ENCODE results near the gene DERL2. TPM values are rescaled to one million over a fixed set of nuclear protein-coding genes. Genes with fewer than 3 reads are reported as not detected.
"Not testable (repeated sequence)": the region's sequence is repeated elsewhere in the genome, so short reads cannot be mapped to it uniquely, and the experiment has no call there.

DERL2 gene
- total RNA-seq, 1 experiment from 2014 or later = 52.7 TPM

DNA sequence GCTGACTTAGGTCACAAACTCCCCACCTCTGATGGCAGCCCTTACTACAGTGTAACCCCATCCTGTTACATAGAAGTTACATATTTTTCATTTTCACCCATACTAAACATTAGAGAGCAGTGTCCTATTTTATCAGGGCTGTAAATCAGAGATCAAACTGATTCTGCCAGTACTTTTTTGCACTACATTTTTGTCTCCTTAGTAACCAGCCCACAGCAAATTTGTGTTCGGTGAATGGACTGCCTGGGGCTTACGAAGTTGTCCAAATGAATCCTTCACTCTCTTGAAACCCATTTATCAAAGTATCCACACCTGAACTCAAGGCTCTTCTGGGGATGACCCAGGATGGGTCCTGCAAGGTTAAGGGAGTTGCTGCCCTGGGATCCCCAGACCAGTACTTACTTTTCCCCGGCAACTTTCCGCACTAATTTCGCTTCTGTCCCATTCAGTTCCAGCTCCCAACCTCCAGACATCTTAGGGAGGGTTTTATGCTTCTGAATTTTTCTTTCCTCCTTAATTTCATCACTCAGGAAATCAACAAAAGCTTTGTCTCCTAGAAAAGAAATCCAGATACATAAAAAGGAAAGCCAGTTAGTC lies 48.2 kb downstream of the DERL2 start:
- peak; percentile 61 for DNase-seq (ENCODE audit: low read depth)

DNA sequence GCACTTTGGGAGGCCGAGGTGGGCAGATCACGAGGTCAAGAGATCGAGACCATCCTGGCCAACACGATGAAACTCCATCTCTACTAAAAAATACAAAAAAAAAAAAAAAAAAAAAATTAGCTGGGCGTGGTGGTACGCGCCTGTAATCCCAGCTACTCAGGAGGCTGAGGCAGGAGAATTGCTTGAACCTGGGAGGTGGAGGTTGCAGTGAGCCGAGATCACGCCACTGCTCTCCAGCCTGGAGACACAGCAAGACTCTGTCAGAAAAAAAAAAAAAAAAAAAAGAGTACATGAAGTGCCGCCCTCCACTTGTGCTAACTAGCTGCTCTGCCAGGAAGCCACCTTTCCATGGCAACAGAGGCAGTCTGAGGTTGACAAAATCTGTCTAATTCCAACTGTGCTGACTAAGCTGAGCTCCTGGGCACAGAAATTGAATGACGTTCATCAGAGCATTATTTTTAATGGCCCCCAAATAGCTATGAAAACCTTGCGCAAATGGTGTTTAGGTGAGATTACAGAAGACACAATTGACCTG lies 50.1 kb downstream of the DERL2 start:
- not testable (repeated sequence) for DNase-seq (ENCODE audit: low read depth)

DNA sequence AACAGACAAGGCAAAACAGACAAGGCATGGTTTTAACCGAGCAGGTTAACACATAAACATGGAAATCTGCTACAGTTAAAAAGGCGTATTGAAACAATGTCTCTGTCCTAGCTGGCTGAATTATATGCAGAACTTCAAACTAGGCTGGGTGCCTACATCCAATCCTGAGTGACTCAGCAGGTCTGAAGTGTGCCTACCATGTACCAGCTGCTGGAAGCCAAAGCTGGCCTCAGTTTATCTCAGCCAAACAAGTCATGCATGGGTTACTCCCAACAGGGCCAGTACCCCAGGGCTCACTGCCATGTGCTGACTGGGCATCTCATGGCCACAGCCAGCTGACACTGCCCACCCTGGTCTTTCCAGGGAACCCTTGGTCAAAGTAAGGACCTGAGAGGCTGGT lies 51.0 kb downstream of the DERL2 start:
- DNase-seq (ENCODE audit: low read depth) = no peak

DNA sequence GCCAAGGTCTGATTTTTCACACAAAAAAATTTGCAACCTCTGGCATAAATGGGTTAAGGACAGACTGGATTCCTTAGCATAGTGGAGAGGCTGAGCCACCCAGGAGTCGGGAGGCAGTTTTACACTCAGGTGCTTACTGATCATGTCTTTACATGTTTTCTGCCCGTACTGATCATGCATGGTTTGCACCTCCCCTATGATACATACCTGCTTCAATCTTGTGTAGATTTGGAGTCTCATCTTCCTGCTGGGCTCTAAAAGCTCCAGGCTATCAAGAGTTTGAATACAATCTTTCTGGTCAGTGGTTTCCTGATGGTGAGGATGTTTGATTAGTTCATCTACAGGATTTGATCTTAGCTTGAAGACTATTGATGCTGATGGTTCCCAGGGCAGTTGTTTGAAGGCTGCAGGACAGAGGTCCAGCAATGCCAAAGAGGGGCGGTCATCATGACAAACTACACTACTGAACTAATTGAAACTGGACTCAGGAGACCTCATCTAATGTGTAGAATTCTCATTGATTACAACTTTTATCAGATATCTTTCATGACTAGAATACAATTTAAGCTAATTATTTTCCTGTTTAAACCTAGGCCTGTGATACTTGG lies 53.9 kb downstream of the DERL2 start:
- no peak for DNase-seq (ENCODE audit: low read depth)

DNA sequence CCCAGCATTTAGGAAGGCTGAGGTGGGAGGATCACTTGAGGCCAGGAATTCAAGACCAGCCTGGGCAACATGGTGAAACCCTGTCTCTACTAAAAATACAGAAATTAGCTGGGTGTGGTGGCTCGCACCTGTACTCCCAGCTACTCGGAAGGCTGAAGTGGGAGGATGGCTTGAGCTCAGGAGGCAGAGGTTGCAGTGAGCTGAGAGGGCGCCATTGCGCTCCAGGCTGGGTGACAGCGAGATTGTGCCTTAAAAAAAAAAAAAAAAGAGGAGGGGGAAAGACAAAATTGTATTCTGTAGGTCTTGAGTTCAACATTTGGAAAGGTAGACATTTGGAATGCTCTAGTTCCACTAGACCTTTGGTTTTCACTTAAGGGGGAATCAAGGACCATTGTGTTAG lies 54.7 kb downstream of the DERL2 start:
- not testable (repeated sequence) for DNase-seq (ENCODE audit: low read depth)

DNA sequence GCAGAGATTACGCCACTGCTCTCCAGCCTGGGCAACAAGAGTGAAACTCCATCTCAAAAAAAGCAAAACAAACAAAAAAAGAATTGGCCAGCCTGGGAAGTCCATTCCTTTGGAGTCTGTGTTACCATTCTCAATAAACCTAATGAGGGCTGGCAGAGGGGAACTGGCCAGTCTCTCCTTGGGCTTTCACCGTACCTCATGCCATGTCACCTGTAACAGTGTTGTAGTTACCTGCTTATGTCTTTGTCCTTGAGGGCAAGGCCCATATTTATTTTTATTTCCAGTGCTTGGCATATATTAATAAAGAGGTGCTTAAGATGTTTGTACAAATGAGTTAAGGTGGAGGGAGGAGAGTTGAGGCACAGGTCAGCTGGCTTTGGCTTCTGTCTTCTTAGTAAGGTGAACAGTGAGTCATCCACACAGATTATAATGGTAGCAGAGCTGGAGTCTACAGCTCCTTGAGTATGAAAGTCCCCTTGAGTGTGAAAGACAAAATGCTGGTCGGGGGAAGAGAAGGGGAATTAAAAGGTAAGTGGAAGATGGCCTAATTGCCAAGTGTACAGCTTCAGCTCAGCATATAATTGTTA lies 55.5 kb downstream of the DERL2 start:
- DNase-seq (ENCODE audit: low read depth) = no peak

DNA sequence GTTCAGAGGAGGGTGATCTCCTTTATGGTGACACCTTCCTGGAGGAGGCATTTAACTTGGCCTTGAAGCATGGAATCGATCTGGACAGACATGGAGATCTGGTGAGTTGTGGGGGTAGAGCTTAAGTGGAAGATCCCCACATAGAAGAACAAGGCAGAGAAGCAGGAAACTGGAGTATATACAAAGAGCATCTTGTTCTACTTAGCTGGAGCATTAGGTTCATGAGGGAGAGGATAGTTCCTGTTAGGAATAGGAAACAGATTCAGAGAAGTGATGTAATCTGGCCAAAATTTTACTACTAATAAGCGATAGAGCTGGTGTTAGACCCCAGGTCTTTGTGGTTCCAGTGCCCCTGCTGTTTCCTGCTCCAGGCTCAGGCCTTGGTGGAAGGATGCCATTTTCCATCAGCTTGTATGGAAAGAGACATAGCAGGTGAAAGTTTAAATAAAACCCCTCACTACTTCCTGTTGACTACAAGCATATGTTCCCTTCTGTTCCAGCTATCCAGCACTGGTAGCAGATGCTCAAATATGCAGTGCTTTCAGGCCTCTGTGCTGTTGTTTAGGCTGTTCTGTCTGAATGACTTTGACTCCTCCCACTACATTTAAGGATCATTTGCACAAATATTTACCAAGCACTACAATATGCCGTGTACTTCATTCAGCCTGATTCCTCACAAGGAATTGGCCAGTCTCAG lies 56.6 kb downstream of the DERL2 start:
- DNase-seq (ENCODE audit: low read depth) = no peak

DNA sequence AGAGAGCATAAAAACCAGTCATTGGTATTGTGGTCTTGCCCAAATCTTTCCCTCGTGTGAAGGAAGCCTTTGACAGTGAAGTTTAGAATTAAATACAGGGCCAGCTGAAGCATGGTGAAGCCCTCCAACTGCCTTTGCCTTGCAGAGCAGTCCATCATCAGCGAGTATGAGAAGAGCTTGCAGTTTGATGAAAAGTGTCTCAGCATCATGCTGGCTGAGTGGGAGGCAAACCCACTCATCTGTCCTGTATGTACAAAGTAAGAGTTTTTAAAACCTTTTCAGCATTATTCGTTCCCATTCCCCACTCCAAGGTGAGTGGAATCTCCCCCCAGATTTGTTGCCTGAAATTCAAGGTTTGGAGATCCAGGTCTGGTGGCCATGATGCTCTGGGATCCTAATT lies 60.2 kb downstream of the DERL2 start:
- DNase-seq (ENCODE audit: low read depth) = no peak

DNA sequence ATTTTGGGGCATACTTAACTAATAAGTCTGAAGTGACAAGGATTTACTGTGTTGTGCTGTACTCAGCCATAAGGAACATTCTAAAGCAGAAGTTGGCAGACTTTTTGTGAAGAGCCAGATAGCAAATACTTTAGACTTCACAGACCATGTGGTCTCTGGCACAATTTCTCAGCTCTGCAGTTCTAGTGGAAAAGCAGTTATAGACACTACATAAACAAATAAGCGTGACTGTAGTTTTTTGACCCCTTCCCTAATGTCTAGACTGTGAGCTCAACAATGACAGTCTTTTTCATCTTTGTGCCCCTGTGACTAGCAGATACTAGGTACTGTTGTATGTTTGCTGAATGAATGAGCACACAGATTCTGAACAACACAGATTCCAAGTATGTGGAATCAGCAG lies 61.1 kb downstream of the DERL2 start:
- no peak for DNase-seq (ENCODE audit: low read depth)

DNA sequence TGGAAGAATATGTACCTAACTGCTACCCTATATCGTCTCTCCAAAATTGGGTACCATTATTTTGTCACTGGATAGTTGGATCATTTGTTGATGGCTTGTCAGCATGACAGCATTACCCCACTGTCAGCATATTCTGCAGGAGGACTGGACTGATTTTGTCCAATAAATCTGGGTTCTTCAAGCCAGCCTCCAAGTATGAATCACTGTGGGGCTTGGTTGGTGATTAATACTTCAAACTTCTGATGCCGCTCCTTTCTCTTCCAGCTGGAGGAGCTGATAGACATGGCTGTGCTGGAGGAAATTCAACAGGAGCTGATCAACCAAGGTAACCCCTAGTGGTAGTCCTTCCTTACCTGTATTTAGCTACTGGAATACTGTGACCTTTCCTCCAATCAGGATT lies 63.5 kb downstream of the DERL2 start:
- DNase-seq (ENCODE audit: low read depth) = peak; percentile 68

Other genes with a start within 250 kb of the DERL2 start
- 17.9 and 18.3 TPM in 2 replicates for gene RABEP1, start 203.9 kb downstream of the DERL2 start, total RNA-seq (2014; rRNA removed; shearing (Covaris generic))
- 107 and 131 TPM in 2 replicates for gene NUP88, start 66.5 kb downstream of the DERL2 start, total RNA-seq (2014; rRNA removed; shearing (Covaris generic))
- gene RPAIN, start 66.0 kb downstream of the DERL2 start, total RNA-seq (2014; rRNA removed; shearing (Covaris generic)) = 29.4 and 38.3 TPM in 2 replicates
- 229 and 247 TPM in 2 replicates for gene C1QBP, start 47.0 kb downstream of the DERL2 start, total RNA-seq (2014; rRNA removed; shearing (Covaris generic))
- gene DHX33, start 17.2 kb downstream of the DERL2 start, total RNA-seq (2014; rRNA removed; shearing (Covaris generic)) = 4.6 and 5.3 TPM in 2 replicates
- gene MIS12, start 388 bp upstream of the DERL2 start, total RNA-seq (2014; rRNA removed; shearing (Covaris generic)) = 21.6 and 24.3 TPM in 2 replicates
- 9.3 and 10.1 TPM in 2 replicates for gene NLRP1, start 98.3 kb upstream of the DERL2 start, total RNA-seq (2014; rRNA removed; shearing (Covaris generic))

All from RPMI7951 (cell line).